Measurements from ENCODE around the gene ACSF2.
A peak's percentile ranks its signal among the peaks of the same experiment; 100 is the strongest.

DNA sequence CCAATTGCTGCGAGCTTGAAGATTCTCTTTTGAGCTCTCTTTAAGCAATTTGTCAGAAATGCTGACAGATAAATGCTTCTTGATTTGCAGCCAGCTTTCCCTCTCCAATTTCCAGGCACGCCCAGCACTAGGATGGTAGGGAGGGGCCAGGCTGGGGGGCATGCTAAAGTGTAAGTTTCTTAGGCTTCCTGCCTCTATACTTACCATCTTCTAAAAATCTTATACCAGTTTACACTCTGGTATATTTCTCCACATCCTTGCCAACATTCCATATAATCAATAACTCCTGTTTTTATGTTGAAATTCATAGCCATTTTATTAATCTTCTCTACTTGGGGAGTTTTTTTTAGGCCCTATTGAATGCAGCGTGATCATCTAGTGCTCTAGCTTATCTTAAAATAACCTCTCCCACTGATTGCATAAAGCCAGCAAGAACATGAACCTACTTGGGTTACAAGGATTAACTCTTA lies 17.5 kb downstream of the ACSF2 start:
- TF ChIP-seq ISL1 (CRISPR knock-in tag; IDR thresholded peaks at IDR 0.05) (peak; percentile 26; the same call in 1 of the 2 replicates), ARNTL (CRISPR knock-in tag; IDR thresholded peaks at IDR 0.05; ENCODE audit: borderline replicate concordance, low read depth) (no peak), ZFP30 (CRISPR knock-in tag; IDR thresholded peaks at IDR 0.05) (no peak), CREB5 (CRISPR knock-in tag; IDR thresholded peaks at IDR 0.05; ENCODE audit: low read depth) (no peak), OSR1 (CRISPR knock-in tag; IDR thresholded peaks at IDR 0.05) (no peak), RARB (CRISPR knock-in tag; IDR thresholded peaks at IDR 0.05) (no peak), ZFP3 (CRISPR knock-in tag; IDR thresholded peaks at IDR 0.05) (no peak), BACH2 (CRISPR knock-in tag; IDR thresholded peaks at IDR 0.05; ENCODE audit: borderline replicate concordance) (no peak), GLIS3 (CRISPR knock-in tag; IDR thresholded peaks at IDR 0.05) (no peak)

Measured in SK-N-SH treated with all-trans-retinoic acid at 6 μM for 48 hours (cell line).